ENCODE measurements around the gene VPS35.

VPS35 gene

DNA sequence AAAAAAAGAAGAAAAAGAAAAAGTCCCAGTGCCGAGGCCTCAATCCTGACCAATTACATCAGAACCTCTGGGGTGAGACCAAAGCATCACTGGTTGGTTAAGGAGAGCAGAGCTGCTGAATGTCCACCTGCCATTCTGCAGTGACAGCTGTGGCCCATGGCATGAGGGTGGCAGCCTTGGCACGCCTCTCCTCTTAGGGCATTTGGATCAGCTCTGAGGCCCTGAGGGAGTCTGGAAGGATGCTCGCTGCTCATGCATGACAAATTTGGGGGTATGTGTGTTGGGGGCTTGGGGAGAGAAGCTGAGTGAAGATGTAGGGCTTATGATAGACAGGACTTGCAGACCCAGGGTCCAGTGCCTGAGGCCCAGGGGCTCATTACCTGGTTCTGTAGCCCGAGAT is 32.9 kb upstream of the VPS35 start:
- no peak overlapping the region for H2BK120ac ChIP-seq (ENCODE audit: low read depth, low read length)
- H2BK15ac ChIP-seq (ENCODE audit: low read depth, poor library complexity, severe bottlenecking) = no peak overlapping the region
- H3K4me1 ChIP-seq (ENCODE audit: control insufficient read depth, insufficient read depth, low read depth, low read length) = no peaks in the 10 kb centered on the region
- WGBS = 98% methylated on average over 3 of the region's 4 CpGs
- peaks cover 8% of the 10 kb centered on the region for H3K9me3 ChIP-seq (ENCODE audit: control insufficient read depth, low read length)
- H3K36me3 ChIP-seq (ENCODE audit: control insufficient read depth in 1 of 2, insufficient read depth in 2 of 2, low read depth in 1 of 2, low read length in 2 of 2) = no peaks in the 10 kb centered on the region
- H3K23ac ChIP-seq (ENCODE audit: low read length in 2 of 2) = no peak overlapping the region
- H2AFZ ChIP-seq (ENCODE audit: low read depth, low read length) = no peak overlapping the region
- H2AK5ac ChIP-seq (ENCODE audit: low read length, severe bottlenecking) = no peak overlapping the region
- no peak overlapping the region for H3K14ac ChIP-seq (ENCODE audit: low read length in 2 of 2)
- H3K4me3 ChIP-seq (ENCODE audit: insufficient read depth in 1 of 2, low read depth in 1 of 2, low read length in 2 of 2) = no peak overlapping the region
- H3K27ac ChIP-seq (ENCODE audit: low read length, poor library complexity, severe bottlenecking) = no peak overlapping the region
- peaks cover 0 to 3% of the 10 kb centered on the region in 2 experiments for H3K27me3 ChIP-seq (ENCODE audit: control insufficient read depth in 1 of 2, insufficient read depth in 1 of 2, low read length in 2 of 2)
- no peak overlapping the region for H3K9ac ChIP-seq (ENCODE audit: low read length)
- no peak overlapping the region for H3K4me2 ChIP-seq (ENCODE audit: low read length, poor library complexity, severe bottlenecking)
- no peak overlapping the region for H3K18ac ChIP-seq (ENCODE audit: low read depth in 1 of 2, low read length in 2 of 2)
- no peak overlapping the region for H2BK12ac ChIP-seq (ENCODE audit: low read length in 2 of 2)
- no peak overlapping the region for H4K8ac ChIP-seq (ENCODE audit: low read length)
- DNase-seq = no peak
- H2BK5ac ChIP-seq (ENCODE audit: low read depth, low read length, poor library complexity, severe bottlenecking) = no peak overlapping the region
- no peaks in the 10 kb centered on the region for H3K79me1 ChIP-seq (replicated peaks; ENCODE audit: low read length, poor library complexity, severe bottlenecking)
- no peak overlapping the region for H4K91ac ChIP-seq (ENCODE audit: low read length)
- H3K4ac ChIP-seq (ENCODE audit: low read depth in 1 of 2, low read length in 2 of 2) = no peak overlapping the region

GRCh38 chr16:46720619-46721018 is 31.6 kb upstream of the VPS35 start:
- no peak overlapping the region for H2BK5ac ChIP-seq (ENCODE audit: low read depth, low read length, poor library complexity, severe bottlenecking)
- H3K4ac ChIP-seq (ENCODE audit: low read depth in 1 of 2, low read length in 2 of 2) = no peak overlapping the region
- no peak overlapping the region for H2AK5ac ChIP-seq (ENCODE audit: low read length, severe bottlenecking)
- H3K4me1 ChIP-seq (ENCODE audit: control insufficient read depth, insufficient read depth, low read depth, low read length) = no peaks in the 10 kb centered on the region
- no peak overlapping the region for H3K9ac ChIP-seq (ENCODE audit: low read length)
- H3K18ac ChIP-seq (ENCODE audit: low read depth in 1 of 2, low read length in 2 of 2) = no peak overlapping the region
- H3K27ac ChIP-seq (ENCODE audit: low read length, poor library complexity, severe bottlenecking) = no peak overlapping the region
- no peak overlapping the region for H2BK15ac ChIP-seq (ENCODE audit: low read depth, poor library complexity, severe bottlenecking)
- no peak overlapping the region for H2AFZ ChIP-seq (ENCODE audit: low read depth, low read length)
- no peak overlapping the region for H3K4me3 ChIP-seq (ENCODE audit: insufficient read depth in 1 of 2, low read depth in 1 of 2, low read length in 2 of 2)
- no peaks in the 10 kb centered on the region for H3K79me1 ChIP-seq (replicated peaks; ENCODE audit: low read length, poor library complexity, severe bottlenecking)
- WGBS = 81% methylated on average over 2 of the region's 2 CpGs
- no peak overlapping the region for H3K14ac ChIP-seq (ENCODE audit: low read length in 2 of 2)
- no peak overlapping the region for H3K4me2 ChIP-seq (ENCODE audit: low read length, poor library complexity, severe bottlenecking)
- no peak overlapping the region for H2BK120ac ChIP-seq (ENCODE audit: low read depth, low read length)
- H3K23ac ChIP-seq (ENCODE audit: low read length in 2 of 2) = no peak overlapping the region
- H2BK12ac ChIP-seq (ENCODE audit: low read length in 2 of 2) = no peak overlapping the region
- H4K8ac ChIP-seq (ENCODE audit: low read length) = no peak overlapping the region
- no peaks in the 10 kb centered on the region for H3K36me3 ChIP-seq (ENCODE audit: control insufficient read depth in 1 of 2, insufficient read depth in 2 of 2, low read depth in 1 of 2, low read length in 2 of 2)
- H3K27me3 ChIP-seq (ENCODE audit: control insufficient read depth in 1 of 2, insufficient read depth in 1 of 2, low read length in 2 of 2) = peaks cover 0 to 3% of the 10 kb centered on the region in 2 experiments
- peaks cover 7% of the 10 kb centered on the region for H3K9me3 ChIP-seq (ENCODE audit: control insufficient read depth, low read length)
- H4K91ac ChIP-seq (ENCODE audit: low read length) = no peak overlapping the region
- no peak for DNase-seq

- Histone ChIP-seq H2BK12ac (ENCODE audit: low read length in 2 of 2) (no peak overlapping the region), H2BK15ac (ENCODE audit: low read depth, poor library complexity, severe bottlenecking) (no peak overlapping the region)
- WGBS = 95% methylated on average over 3 of the region's 6 CpGs
These were observed 30.6 kb upstream of the VPS35 start for GRCh38 chr16:46719528-46719927.

GRCh38 chr16:46718214-46718613 is 29.2 kb upstream of the VPS35 start:
- H3K23ac ChIP-seq (ENCODE audit: low read length in 2 of 2) = no peak overlapping the region
- no peaks in the 10 kb centered on the region for H3K9me3 ChIP-seq (ENCODE audit: control insufficient read depth, low read length)
- no peak overlapping the region for H3K4ac ChIP-seq (ENCODE audit: low read depth in 1 of 2, low read length in 2 of 2)
- no peaks in the 10 kb centered on the region for H3K4me1 ChIP-seq (ENCODE audit: control insufficient read depth, insufficient read depth, low read depth, low read length)
- H2AK5ac ChIP-seq (ENCODE audit: low read length, severe bottlenecking) = no peak overlapping the region
- DNase-seq = no peak
- no peak overlapping the region for H4K8ac ChIP-seq (ENCODE audit: low read length)
- 90% methylated on average over 7 of the region's 8 CpGs for WGBS
- H3K27ac ChIP-seq (ENCODE audit: low read length, poor library complexity, severe bottlenecking) = no peak overlapping the region
- peaks cover 0 to 3% of the 10 kb centered on the region in 2 experiments for H3K27me3 ChIP-seq (ENCODE audit: control insufficient read depth in 1 of 2, insufficient read depth in 1 of 2, low read length in 2 of 2)
- H4K91ac ChIP-seq (ENCODE audit: low read length) = no peak overlapping the region
- H3K4me3 ChIP-seq (ENCODE audit: insufficient read depth in 1 of 2, low read depth in 1 of 2, low read length in 2 of 2) = no peak overlapping the region
- H3K79me1 ChIP-seq (replicated peaks; ENCODE audit: low read length, poor library complexity, severe bottlenecking) = no peaks in the 10 kb centered on the region
- H3K9ac ChIP-seq (ENCODE audit: low read length) = no peak overlapping the region
- H3K18ac ChIP-seq (ENCODE audit: low read depth in 1 of 2, low read length in 2 of 2) = no peak overlapping the region
- H2AFZ ChIP-seq (ENCODE audit: low read depth, low read length) = no peak overlapping the region
- H3K4me2 ChIP-seq (ENCODE audit: low read length, poor library complexity, severe bottlenecking) = no peak overlapping the region
- no peak overlapping the region for H2BK15ac ChIP-seq (ENCODE audit: low read depth, poor library complexity, severe bottlenecking)
- no peak overlapping the region for H2BK5ac ChIP-seq (ENCODE audit: low read depth, low read length, poor library complexity, severe bottlenecking)
- H3K36me3 ChIP-seq (ENCODE audit: control insufficient read depth in 1 of 2, insufficient read depth in 2 of 2, low read depth in 1 of 2, low read length in 2 of 2) = no peaks in the 10 kb centered on the region
- H2BK120ac ChIP-seq (ENCODE audit: low read depth, low read length) = no peak overlapping the region
- H3K14ac ChIP-seq (ENCODE audit: low read length in 2 of 2) = peak overlapping the region in 1 of 2 experiments; percentile 44
- H2BK12ac ChIP-seq (ENCODE audit: low read length in 2 of 2) = no peak overlapping the region

More at GRCh38 chr16:46719528-46719927, 30.6 kb upstream of the VPS35 start:
- H3K14ac ChIP-seq (ENCODE audit: low read length in 2 of 2) = no peak overlapping the region
- no peak overlapping the region for H2BK5ac ChIP-seq (ENCODE audit: low read depth, low read length, poor library complexity, severe bottlenecking)
- no peaks in the 10 kb centered on the region for H3K79me1 ChIP-seq (replicated peaks; ENCODE audit: low read length, poor library complexity, severe bottlenecking)
- peaks cover 0 to 3% of the 10 kb centered on the region in 2 experiments for H3K27me3 ChIP-seq (ENCODE audit: control insufficient read depth in 1 of 2, insufficient read depth in 1 of 2, low read length in 2 of 2)
- H3K4me1 ChIP-seq (ENCODE audit: control insufficient read depth, insufficient read depth, low read depth, low read length) = no peaks in the 10 kb centered on the region
- no peak overlapping the region for H3K9ac ChIP-seq (ENCODE audit: low read length)
- no peak overlapping the region for H4K91ac ChIP-seq (ENCODE audit: low read length)
- no peak overlapping the region for H3K4me2 ChIP-seq (ENCODE audit: low read length, poor library complexity, severe bottlenecking)
- DNase-seq = no peak
- H3K27ac ChIP-seq (ENCODE audit: low read length, poor library complexity, severe bottlenecking) = no peak overlapping the region
- no peak overlapping the region for H2BK120ac ChIP-seq (ENCODE audit: low read depth, low read length)
- H3K18ac ChIP-seq (ENCODE audit: low read depth in 1 of 2, low read length in 2 of 2) = no peak overlapping the region
- H3K9me3 ChIP-seq (ENCODE audit: control insufficient read depth, low read length) = no peaks in the 10 kb centered on the region
- H3K4ac ChIP-seq (ENCODE audit: low read depth in 1 of 2, low read length in 2 of 2) = no peak overlapping the region
- H2AK5ac ChIP-seq (ENCODE audit: low read length, severe bottlenecking) = no peak overlapping the region
- no peak overlapping the region for H2AFZ ChIP-seq (ENCODE audit: low read depth, low read length)
- H3K36me3 ChIP-seq (ENCODE audit: control insufficient read depth in 1 of 2, insufficient read depth in 2 of 2, low read depth in 1 of 2, low read length in 2 of 2) = no peaks in the 10 kb centered on the region
- H3K4me3 ChIP-seq (ENCODE audit: insufficient read depth in 1 of 2, low read depth in 1 of 2, low read length in 2 of 2) = no peak overlapping the region
- H3K23ac ChIP-seq (ENCODE audit: low read length in 2 of 2) = no peak overlapping the region
- no peak overlapping the region for H4K8ac ChIP-seq (ENCODE audit: low read length)
